ENCODE results near the gene ZNF835. TPM values are rescaled to one million over a fixed set of nuclear protein-coding genes. Genes with fewer than 3 reads are reported as not detected.

ZNF835 gene
- total RNA-seq, 1 donor from 2014 or later: 13.0 TPM

- DNase-seq (ENCODE audit: low spot score in 2 of 2): no peak
- FAIRE-seq: no peak
Measured at GRCh38 chr19:56664511-56664910, 7.0 kb downstream of the ZNF835 start.

DNA sequence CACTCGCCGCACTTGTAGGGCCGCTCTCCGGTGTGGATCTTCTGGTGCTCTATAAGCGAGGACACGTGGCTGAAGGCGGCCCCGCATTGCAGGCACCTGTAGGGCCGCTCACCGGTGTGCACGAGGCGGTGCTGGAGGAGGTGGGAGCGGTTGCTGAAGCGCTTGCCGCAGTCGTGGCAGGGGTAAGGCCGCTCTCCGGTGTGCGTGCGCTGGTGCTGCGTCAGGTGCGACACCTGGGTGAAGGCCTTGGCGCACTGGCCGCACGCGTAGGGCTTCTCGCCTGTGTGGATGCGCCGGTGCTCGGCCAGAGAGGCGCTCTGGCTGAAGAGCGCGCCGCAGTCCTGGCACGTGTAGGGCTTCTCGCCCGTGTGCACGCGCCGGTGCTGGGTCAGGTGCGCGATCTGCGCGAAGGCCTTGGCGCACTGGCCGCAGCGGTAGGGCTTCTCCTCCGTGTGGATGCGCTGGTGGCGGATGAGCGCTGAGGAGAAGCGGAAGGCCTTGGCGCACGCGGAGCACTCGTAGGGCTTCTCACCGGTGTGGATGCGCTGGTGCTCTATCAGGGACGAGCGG, 7.5 kb downstream of the ZNF835 start:
- no peak for FAIRE-seq
- no peak for DNase-seq (ENCODE audit: low spot score in 2 of 2)

- DNase-seq (ENCODE audit: low spot score in 2 of 2) (no peak), FAIRE-seq (no peak)
Measured at GRCh38 chr19:56661248-56661647, 10.3 kb downstream of the ZNF835 start.

GRCh38 chr19:56660381-56661107, 11.0 kb downstream of the ZNF835 start:
- DNase-seq (ENCODE audit: low spot score in 2 of 2) (peak in 1 of 2 donors; percentile 70), FAIRE-seq (no peak)

DNA sequence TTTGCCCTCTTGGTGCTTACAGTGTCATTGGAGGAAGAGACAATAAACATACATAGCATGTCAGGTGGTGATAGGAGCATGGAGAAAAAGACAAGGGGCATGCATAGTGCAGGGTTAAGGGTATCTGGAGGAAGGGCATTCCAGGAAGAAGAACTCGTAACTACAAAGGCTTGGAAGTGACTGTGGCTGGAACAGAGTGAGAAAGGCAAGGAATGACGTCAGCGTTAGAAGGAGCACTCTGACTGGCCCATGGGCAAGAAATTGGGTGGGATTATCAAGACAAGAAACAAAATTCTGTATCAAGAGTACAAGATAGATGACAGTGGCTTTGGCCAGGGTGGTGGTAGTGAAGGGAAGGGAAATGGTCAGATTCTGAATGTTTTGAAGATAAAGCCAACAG, 17.4 kb downstream of the ZNF835 start:
- FAIRE-seq (no peak), DNase-seq (ENCODE audit: low spot score in 2 of 2) (no peak)

DNA sequence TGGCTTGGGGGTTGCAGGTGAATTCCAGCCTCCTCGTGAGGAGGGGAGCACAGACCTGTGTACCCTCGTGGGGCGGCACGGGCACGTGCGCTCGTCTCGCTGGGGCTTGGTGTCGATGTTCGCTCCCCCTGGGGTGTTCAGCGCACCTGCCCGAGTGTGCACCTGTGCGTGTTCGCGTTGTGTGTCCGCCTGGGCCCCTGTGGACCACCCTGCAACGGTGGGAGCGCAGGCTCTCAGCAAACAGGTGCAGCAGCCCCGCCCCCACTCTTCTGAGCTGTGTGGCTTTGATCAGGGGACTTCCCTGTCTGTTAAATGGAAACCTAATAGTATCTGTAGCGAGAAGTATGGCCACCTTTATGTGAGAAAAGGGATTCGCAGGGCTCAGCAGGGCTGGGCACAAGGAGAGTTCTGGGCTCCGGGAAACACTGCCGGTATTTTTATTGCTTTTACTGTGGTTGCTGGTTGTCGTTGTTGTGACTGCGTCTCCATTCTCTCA, 28.0 kb downstream of the ZNF835 start:
- no peak for FAIRE-seq
- DNase-seq (ENCODE audit: low spot score in 2 of 2): no peak

- FAIRE-seq (no peak), DNase-seq (ENCODE audit: low spot score in 2 of 2) (no peak)
Measured at GRCh38 chr19:56642711-56643459, 28.7 kb downstream of the ZNF835 start, which contains the start of gene SMIM17. Gene SMIM17, plus strand, starts transcription at chr19:56643159. Its CDS starts 2,509 bp downstream, at chr19:56645668.

- DNase-seq (ENCODE audit: low spot score in 2 of 2) (no peak), FAIRE-seq (no peak)
Measured at GRCh38 chr19:56639217-56639616, 32.3 kb downstream of the ZNF835 start.

DNA sequence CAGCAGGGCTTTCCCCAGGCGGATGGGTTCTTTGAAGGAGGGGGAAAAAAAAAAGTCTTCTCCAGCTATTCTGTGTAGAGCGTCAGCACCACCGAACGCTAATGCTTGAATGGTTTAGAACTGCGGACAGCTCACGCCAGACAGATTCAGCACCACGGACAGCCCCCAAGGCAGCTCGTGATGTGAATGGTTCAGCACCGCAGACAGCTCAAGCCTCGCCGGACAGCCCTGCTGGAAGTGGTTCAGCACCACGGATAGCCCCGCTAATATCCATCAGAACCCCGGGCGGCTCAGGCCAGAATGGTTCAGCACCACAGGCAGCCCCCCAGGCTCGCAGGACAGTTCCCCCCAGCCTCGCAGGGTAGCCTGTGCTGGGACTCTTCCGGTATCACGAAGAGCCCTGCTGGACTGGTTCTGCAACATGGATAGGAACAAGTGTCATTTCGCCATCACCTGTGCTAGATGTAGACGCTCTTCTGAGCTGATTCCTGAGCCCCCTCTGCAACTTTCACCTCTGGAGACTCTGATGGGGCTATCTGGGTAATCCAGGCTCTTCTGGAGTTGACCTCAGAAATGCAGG, 33.5 kb downstream of the ZNF835 start:
- peak; percentile 72 for DNase-seq (ENCODE audit: low spot score in 2 of 2)
- no peak for FAIRE-seq

- DNase-seq (ENCODE audit: low spot score in 2 of 2) (no peak), FAIRE-seq (no peak)
Measured at GRCh38 chr19:56633021-56633420, 38.5 kb downstream of the ZNF835 start.

- FAIRE-seq (no peak), DNase-seq (ENCODE audit: low spot score in 2 of 2) (no peak)
Measured at GRCh38 chr19:56625708-56626107, 45.8 kb downstream of the ZNF835 start.

DNA sequence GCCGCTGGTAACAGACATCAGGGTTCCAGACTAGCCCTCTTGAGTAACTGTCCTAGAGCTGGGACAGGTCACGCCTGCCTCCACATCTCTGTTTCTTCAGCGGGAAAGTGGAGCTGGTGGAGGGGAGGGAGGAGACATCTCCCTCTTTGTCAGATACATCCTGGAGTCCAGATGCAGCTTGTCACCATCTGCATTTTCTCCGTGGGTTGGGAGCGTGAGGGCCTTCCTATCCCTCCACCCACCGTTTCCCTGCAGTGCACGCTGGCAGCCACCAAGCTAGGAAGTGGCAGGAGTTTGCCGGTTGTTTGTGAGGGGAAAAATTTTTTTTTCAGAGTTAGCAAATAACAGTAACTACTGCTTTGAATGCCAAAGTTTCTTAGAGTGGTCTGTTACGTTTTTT, 48.6 kb downstream of the ZNF835 start:
- DNase-seq (ENCODE audit: low spot score in 2 of 2): no peak
- no peak for FAIRE-seq

- DNase-seq (ENCODE audit: low spot score in 2 of 2) (no peak), FAIRE-seq (no peak)
Measured at GRCh38 chr19:56622374-56622773, 49.2 kb downstream of the ZNF835 start.

- FAIRE-seq: no peak
- DNase-seq (ENCODE audit: low spot score in 2 of 2): no peak
Measured at GRCh38 chr19:56619121-56619520, 52.4 kb downstream of the ZNF835 start.

GRCh38 chr19:56617531-56617930, 54.0 kb downstream of the ZNF835 start:
- DNase-seq (ENCODE audit: low spot score in 2 of 2) (no peak), FAIRE-seq (no peak)

DNA sequence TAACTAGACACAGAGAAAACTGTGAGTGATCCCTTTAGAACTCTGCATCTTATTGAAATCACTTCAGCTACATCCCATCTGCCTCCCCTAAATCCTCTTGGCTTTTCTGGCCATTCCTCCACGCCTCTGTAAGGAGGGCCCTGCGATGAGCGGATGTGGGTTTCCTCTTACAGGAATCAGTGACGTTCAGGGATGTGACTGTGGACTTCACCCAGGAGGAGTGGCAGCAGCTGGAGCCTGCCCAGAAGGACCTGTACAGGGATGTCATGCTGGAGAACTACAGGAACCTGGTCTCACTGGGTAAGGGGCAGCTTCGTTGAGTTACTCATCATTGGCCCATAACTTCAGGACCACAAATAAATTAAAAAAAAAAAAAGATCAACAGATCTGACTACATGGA, 57.9 kb downstream of the ZNF835 start:
- DNase-seq (ENCODE audit: low spot score in 2 of 2): no peak
- no peak for FAIRE-seq

DNA sequence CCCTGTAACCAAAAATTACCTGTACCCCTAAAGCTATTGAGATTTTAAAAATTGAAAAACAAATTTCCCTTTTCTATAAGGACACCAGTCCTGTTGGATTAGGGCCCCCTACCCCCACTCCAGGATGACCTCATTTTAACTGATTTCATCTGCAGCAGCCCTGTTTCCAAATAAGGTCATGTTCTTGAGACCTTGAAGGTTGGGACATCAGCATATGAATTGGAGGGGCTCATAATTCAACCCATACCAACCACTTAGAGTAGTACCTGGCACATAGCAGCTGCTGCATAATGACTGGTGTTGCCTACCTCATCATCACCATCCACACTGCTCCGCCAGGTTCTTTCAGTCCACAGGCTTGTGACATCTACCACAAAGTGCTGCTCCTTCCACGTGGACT, 58.8 kb downstream of the ZNF835 start:
- FAIRE-seq (no peak), DNase-seq (ENCODE audit: low spot score in 2 of 2) (no peak)

Data from frontal cortex (tissue), 4 donors.